Activated CD4-positive, alpha-beta T cell treated with anti-CD3 and anti-CD28 coated beads for 36 hours (primary cell): ENCODE results near the gene GHRL. TPM values are rescaled to one million over a fixed set of nuclear protein-coding genes. Genes with fewer than 3 reads are reported as not detected.
A peak's percentile ranks its signal among the peaks of the same experiment; 100 is the strongest.

Source experiments
- ATAC-seq: fragments of 200-7000 bp; cut with Tn5 transposase; one replicate; pipeline ENCODE4 v1.10.0; 2021; ENCODE audit warnings: mild to moderate bottlenecking, moderate library complexity
- CTCF ChIA-PET: fragments of 350-600 bp; sonication (Branson Sonifier 250); formaldehyde crosslinking; loops from one replicate; lab custom pipeline; 2021; ENCODE audit warnings: antibody characterized with exemption; lab: Charles Lee
- POLR2A ChIA-PET: fragments of 350-600 bp; sonication (Branson Sonifier 250); formaldehyde crosslinking; loops from one replicate; lab custom pipeline; 2021; ENCODE audit warnings: antibody characterized with exemption, inconsistent platforms; lab: Charles Lee
- DNase-seq: peaks from one replicate; pipeline ENCODE4 v3.0.0-alpha.2; 2020
- H3K27ac Mint-ChIP-seq: one replicate; pipeline ENCODE4 v1.8.0; 2021; ENCODE audit warnings: mixed read lengths
- H3K27me3 Mint-ChIP-seq: one replicate; pipeline ENCODE4 v1.8.0; 2021; ENCODE audit warnings: mixed read lengths
- H3K36me3 Mint-ChIP-seq: one replicate; pipeline ENCODE4 v1.8.0; 2021; ENCODE audit warnings: low read depth, mixed read lengths
- H3K4me1 Mint-ChIP-seq: one replicate; pipeline ENCODE4 v1.8.0; 2021; ENCODE audit warnings: mixed read lengths
- H3K4me3 Mint-ChIP-seq: one replicate; pipeline ENCODE4 v1.8.0; 2021; ENCODE audit warnings: mild to moderate bottlenecking, moderate library complexity, mixed read lengths
- H3K9me3 Mint-ChIP-seq: one replicate; pipeline ENCODE4 v1.8.0; 2021; ENCODE audit warnings: low read depth, mixed read lengths
- intact Hi-C, 2 experiments: fragments of 100-400 bp; cut with DNase I in 1 of 2; cut with micrococcal nuclease in 1 of 2; formaldehyde crosslinking; loops; one replicate each; pipeline versions ENCODE4 v1.14.2 to v1.15.1; 2022 to 2024; cut with DNase I, micrococcal nuclease
- total RNA-seq, 2 experiments: library from RNA; stranded (reverse); gene quantifications; one replicate each; pipeline ENCODE4 v1.2.3, GENCODE V29; 2021

GHRL gene
- total RNA-seq, 2 experiments from 2014 or later, result 0.19 to 0.30 TPM

- no peak for DNase-seq
- POLR2A ChIA-PET, result interaction anchor here (1.2 kb wide), 1 partner anchor 334 kb away, joined by 3 read pairs; no protein-coding TSS in a partner anchor
- no peak for ATAC-seq
- CTCF ChIA-PET, result interaction anchor here (0.7 to 2.4 kb wide), 15 partner anchors 9 to 495 kb away, joined by 3 to 7 read pairs (median 3); partner anchors contain the start of genes CRELD1 and PRRT3
- Mint-ChIP-seq H3K36me3 (peaks cover 13% of the 10 kb centered on the region), H3K9me3 (no peaks in the 10 kb centered on the region), H3K4me1 (peaks cover 23% of the 10 kb centered on the region), H3K27ac (peak overlapping the region; percentile 63), H3K27me3 (peaks cover 3% of the 10 kb centered on the region), H3K4me3 (peak overlapping the region; percentile 92)
- intact Hi-C loops, result loop anchor here (1.0 to 5.0 kb wide), 12 partner anchors 71 to 1359 kb away; partner anchors contain the start of genes BRK1 (in 2 of the 2), BRPF1 (in 1 of the 2), CRELD1 (in 1 of the 2) and EMC3 (in 1 of the 2)
Observed at GRCh38 chr3:10321630-10322351, 29.0 kb upstream of the GHRL start.

GRCh38 chr3:10320320-10320677 is 27.6 kb upstream of the GHRL start:
- ChIA-PET POLR2A (interaction anchor here (0.6 to 1.2 kb wide), 3 partner anchors 107 to 332 kb away, joined by 3 to 5 read pairs (median 3); no protein-coding TSS in a partner anchor), CTCF (interaction anchor here (0.6 to 2.4 kb wide), 5 partner anchors 11 to 741 kb away, joined by 3 to 8 read pairs (median 7); partner anchors contain the start of gene CRELD1)
- Mint-ChIP-seq H3K4me3 (peak overlapping the region; percentile 92), H3K27ac (peak overlapping the region; percentile 91), H3K36me3 (peaks cover 18% of the 10 kb centered on the region), H3K9me3 (no peaks in the 10 kb centered on the region), H3K4me1 (peaks cover 23% of the 10 kb centered on the region), H3K27me3 (no peaks in the 10 kb centered on the region)
- ATAC-seq (peak; percentile 2), DNase-seq (no peak)
- intact Hi-C loops, result loop anchor here (2.0 to 5.0 kb wide), 2 partner anchors 205 to 1358 kb away; partner anchors contain the start of genes BRK1 (in 1 of the 2) and RAD18 (in 1 of the 2)

GRCh38 chr3:10319804-10320203 is 27.1 kb upstream of the GHRL start:
- H3K4me3 Mint-ChIP-seq, result peak overlapping the region; percentile 92
- H3K36me3 Mint-ChIP-seq, result peaks cover 18% of the 10 kb centered on the region
- intact Hi-C loops, result loop anchor here (2.0 to 5.0 kb wide), 2 partner anchors 205 to 1358 kb away; partner anchors contain the start of genes BRK1 (in 1 of the 2) and RAD18 (in 1 of the 2)
- peak overlapping the region; percentile 91 for H3K27ac Mint-ChIP-seq
- H3K4me1 Mint-ChIP-seq, result peaks cover 23% of the 10 kb centered on the region
- POLR2A ChIA-PET, result no interaction called here
- CTCF ChIA-PET, result interaction anchor here (0.6 kb wide), 1 partner anchor 14 kb away, joined by 3 read pairs; no protein-coding TSS in a partner anchor
- no peak for DNase-seq
- H3K9me3 Mint-ChIP-seq, result no peaks in the 10 kb centered on the region
- no peaks in the 10 kb centered on the region for H3K27me3 Mint-ChIP-seq
- ATAC-seq, result no peak

- no peaks in the 10 kb centered on the region for H3K27me3 Mint-ChIP-seq
- H3K9me3 Mint-ChIP-seq, result no peaks in the 10 kb centered on the region
- ATAC-seq (no peak), DNase-seq (no peak)
- ChIA-PET CTCF (interaction anchor here (1.0 to 1.3 kb wide), 3 partner anchors 14 to 177 kb away, joined by 3 to 5 read pairs (median 3); partner anchors contain the start of gene VHL), POLR2A (no interaction called here)
- H3K4me1 Mint-ChIP-seq, result peaks cover 23% of the 10 kb centered on the region
- peaks cover 21% of the 10 kb centered on the region for H3K36me3 Mint-ChIP-seq
- H3K27ac Mint-ChIP-seq, result peak overlapping the region; percentile 74
- intact Hi-C loops, result no loop called here
- H3K4me3 Mint-ChIP-seq, result peak overlapping the region; percentile 92
Observed at GRCh38 chr3:10319251-10319650, 26.5 kb upstream of the GHRL start.

- ATAC-seq (no peak), DNase-seq (no peak)
- intact Hi-C loops, result no loop called here
- no peaks in the 10 kb centered on the region for H3K27me3 Mint-ChIP-seq
- peaks cover 23% of the 10 kb centered on the region for H3K4me1 Mint-ChIP-seq
- ChIA-PET POLR2A (no interaction called here), CTCF (interaction anchor here (1.3 kb wide), 1 partner anchor 26 kb away, joined by 5 read pairs; no protein-coding TSS in a partner anchor)
- H3K4me3 Mint-ChIP-seq, result no peak overlapping the region
- H3K9me3 Mint-ChIP-seq, result no peaks in the 10 kb centered on the region
- peak overlapping the region; percentile 13 for H3K27ac Mint-ChIP-seq
- H3K36me3 Mint-ChIP-seq, result peaks cover 25% of the 10 kb centered on the region
Observed at GRCh38 chr3:10317961-10318350, 25.2 kb upstream of the GHRL start.

GRCh38 chr3:10317311-10317960 is 24.7 kb upstream of the GHRL start:
- ATAC-seq (no peak), DNase-seq (no peak)
- no peak overlapping the region for H3K27ac Mint-ChIP-seq
- H3K9me3 Mint-ChIP-seq, result no peaks in the 10 kb centered on the region
- H3K27me3 Mint-ChIP-seq, result no peaks in the 10 kb centered on the region
- peaks cover 23% of the 10 kb centered on the region for H3K4me1 Mint-ChIP-seq
- H3K36me3 Mint-ChIP-seq, result peaks cover 25% of the 10 kb centered on the region
- no peak overlapping the region for H3K4me3 Mint-ChIP-seq
- CTCF ChIA-PET, result interaction anchor here (1.1 kb wide), 1 partner anchor 12 kb away, joined by 3 read pairs; no protein-coding TSS in a partner anchor
- intact Hi-C loops, result no loop called here
- POLR2A ChIA-PET, result no interaction called here

GRCh38 chr3:10315771-10316344 is 23.1 kb upstream of the GHRL start:
- DNase-seq (no peak), ATAC-seq (no peak)
- Mint-ChIP-seq H3K27ac (no peak overlapping the region), H3K9me3 (no peaks in the 10 kb centered on the region), H3K27me3 (no peaks in the 10 kb centered on the region), H3K4me1 (peaks cover 20% of the 10 kb centered on the region), H3K36me3 (peaks cover 36% of the 10 kb centered on the region), H3K4me3 (no peak overlapping the region)
- intact Hi-C loops, result no loop called here
- POLR2A ChIA-PET, result no interaction called here
- CTCF ChIA-PET, result interaction anchor here (1.2 kb wide), 1 partner anchor 52 kb away, joined by 3 read pairs; no protein-coding TSS in a partner anchor

- no peak for ATAC-seq
- ChIA-PET CTCF (interaction anchor here (1.2 kb wide), 1 partner anchor 51 kb away, joined by 3 read pairs; no protein-coding TSS in a partner anchor), POLR2A (no interaction called here)
- peaks cover 42% of the 10 kb centered on the region for H3K36me3 Mint-ChIP-seq
- DNase-seq, result no peak
- H3K9me3 Mint-ChIP-seq, result no peaks in the 10 kb centered on the region
- intact Hi-C loops, result no loop called here
- no peak overlapping the region for H3K27ac Mint-ChIP-seq
- H3K4me1 Mint-ChIP-seq, result peaks cover 26% of the 10 kb centered on the region
- H3K4me3 Mint-ChIP-seq, result no peak overlapping the region
- H3K27me3 Mint-ChIP-seq, result no peaks in the 10 kb centered on the region
Observed at GRCh38 chr3:10315101-10315500, 22.4 kb upstream of the GHRL start.

GRCh38 chr3:10312861-10313260 is 20.1 kb upstream of the GHRL start:
- no peak for DNase-seq
- Mint-ChIP-seq H3K9me3 (no peaks in the 10 kb centered on the region), H3K27ac (peak overlapping the region; percentile 18), H3K27me3 (no peaks in the 10 kb centered on the region), H3K4me3 (no peak overlapping the region), H3K36me3 (peaks cover 43% of the 10 kb centered on the region), H3K4me1 (peaks cover 9% of the 10 kb centered on the region)
- POLR2A ChIA-PET, result interaction anchor here (0.6 kb wide), 1 partner anchor 51 kb away, joined by 3 read pairs; no protein-coding TSS in a partner anchor
- no peak for ATAC-seq
- CTCF ChIA-PET, result no interaction called here
- intact Hi-C loops, result no loop called here

GRCh38 chr3:10312391-10312790 is 19.6 kb upstream of the GHRL start:
- DNase-seq (no peak), ATAC-seq (no peak)
- ChIA-PET POLR2A (interaction anchor here (0.6 kb wide), 1 partner anchor 51 kb away, joined by 3 read pairs; no protein-coding TSS in a partner anchor), CTCF (no interaction called here)
- H3K27me3 Mint-ChIP-seq, result no peaks in the 10 kb centered on the region
- peak overlapping the region; percentile 22 for H3K27ac Mint-ChIP-seq
- H3K36me3 Mint-ChIP-seq, result peaks cover 47% of the 10 kb centered on the region
- intact Hi-C loops, result no loop called here
- peaks cover 9% of the 10 kb centered on the region for H3K4me1 Mint-ChIP-seq
- no peaks in the 10 kb centered on the region for H3K9me3 Mint-ChIP-seq
- no peak overlapping the region for H3K4me3 Mint-ChIP-seq

GRCh38 chr3:10311710-10312109 is 19.0 kb upstream of the GHRL start:
- H3K27me3 Mint-ChIP-seq, result no peaks in the 10 kb centered on the region
- H3K36me3 Mint-ChIP-seq, result peaks cover 50% of the 10 kb centered on the region
- CTCF ChIA-PET, result no interaction called here
- H3K4me1 Mint-ChIP-seq, result peaks cover 9% of the 10 kb centered on the region
- H3K4me3 Mint-ChIP-seq, result no peak overlapping the region
- intact Hi-C loops, result no loop called here
- POLR2A ChIA-PET, result no interaction called here
- no peak for ATAC-seq
- no peak overlapping the region for H3K27ac Mint-ChIP-seq
- DNase-seq, result no peak
- H3K9me3 Mint-ChIP-seq, result no peaks in the 10 kb centered on the region
